ENCODE results near the gene KCNMA1.

The KCNMA1 gene

DNA sequence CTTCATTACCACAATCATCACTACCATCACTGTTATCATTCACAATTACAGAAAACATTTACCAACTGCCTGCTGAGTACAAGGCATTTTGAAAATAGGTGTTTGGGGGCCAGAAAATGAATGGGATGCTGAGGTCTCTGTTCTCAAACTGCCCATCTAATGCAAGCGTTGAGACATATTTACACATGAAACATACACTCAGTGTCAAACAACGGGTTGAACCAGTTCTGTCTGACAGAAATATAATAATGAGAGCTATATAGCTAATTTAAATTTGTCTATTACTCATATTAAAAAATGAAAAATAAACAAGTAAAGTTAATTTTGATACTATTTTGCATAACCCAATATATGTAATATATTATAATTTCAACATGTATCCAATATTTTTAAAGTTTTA lies 303.1 kb downstream of the KCNMA1 start:
- Histone ChIP-seq H3K36me3 (ENCODE audit: insufficient read depth) (no peaks in the 10 kb centered on the region), H3K27me3 (ENCODE audit: insufficient read depth, low read depth) (no peaks in the 10 kb centered on the region), H2AFZ (ENCODE audit: low read depth) (no peak overlapping the region), H3K27ac (no peak overlapping the region), H3K4me1 (ENCODE audit: low read depth, poor library complexity, severe bottlenecking) (no peaks in the 10 kb centered on the region), H3K4me2 (no peak overlapping the region), H3K4me3 (IDR thresholded peaks at IDR 0.05; ENCODE audit: insufficient read depth, low read depth, low read length) (no peak overlapping the region), H3K79me2 (ENCODE audit: insufficient read depth, low read depth) (no peaks in the 10 kb centered on the region), H3K9ac (no peak overlapping the region), H4K20me1 (ENCODE audit: insufficient read depth) (no peaks in the 10 kb centered on the region)
- TF ChIP-seq, protein P1, sequence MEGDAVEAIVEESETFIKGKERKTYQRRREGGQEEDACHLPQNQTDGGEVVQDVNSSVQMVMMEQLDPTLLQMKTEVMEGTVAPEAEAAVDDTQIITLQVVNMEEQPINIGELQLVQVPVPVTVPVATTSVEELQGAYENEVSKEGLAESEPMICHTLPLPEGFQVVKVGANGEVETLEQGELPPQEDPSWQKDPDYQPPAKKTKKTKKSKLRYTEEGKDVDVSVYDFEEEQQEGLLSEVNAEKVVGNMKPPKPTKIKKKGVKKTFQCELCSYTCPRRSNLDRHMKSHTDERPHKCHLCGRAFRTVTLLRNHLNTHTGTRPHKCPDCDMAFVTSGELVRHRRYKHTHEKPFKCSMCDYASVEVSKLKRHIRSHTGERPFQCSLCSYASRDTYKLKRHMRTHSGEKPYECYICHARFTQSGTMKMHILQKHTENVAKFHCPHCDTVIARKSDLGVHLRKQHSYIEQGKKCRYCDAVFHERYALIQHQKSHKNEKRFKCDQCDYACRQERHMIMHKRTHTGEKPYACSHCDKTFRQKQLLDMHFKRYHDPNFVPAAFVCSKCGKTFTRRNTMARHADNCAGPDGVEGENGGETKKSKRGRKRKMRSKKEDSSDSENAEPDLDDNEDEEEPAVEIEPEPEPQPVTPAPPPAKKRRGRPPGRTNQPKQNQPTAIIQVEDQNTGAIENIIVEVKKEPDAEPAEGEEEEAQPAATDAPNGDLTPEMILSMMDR (conservative IDR thresholded peaks at IDR 0.05; ENCODE audit: low read depth, low read length), result no peak

DNA sequence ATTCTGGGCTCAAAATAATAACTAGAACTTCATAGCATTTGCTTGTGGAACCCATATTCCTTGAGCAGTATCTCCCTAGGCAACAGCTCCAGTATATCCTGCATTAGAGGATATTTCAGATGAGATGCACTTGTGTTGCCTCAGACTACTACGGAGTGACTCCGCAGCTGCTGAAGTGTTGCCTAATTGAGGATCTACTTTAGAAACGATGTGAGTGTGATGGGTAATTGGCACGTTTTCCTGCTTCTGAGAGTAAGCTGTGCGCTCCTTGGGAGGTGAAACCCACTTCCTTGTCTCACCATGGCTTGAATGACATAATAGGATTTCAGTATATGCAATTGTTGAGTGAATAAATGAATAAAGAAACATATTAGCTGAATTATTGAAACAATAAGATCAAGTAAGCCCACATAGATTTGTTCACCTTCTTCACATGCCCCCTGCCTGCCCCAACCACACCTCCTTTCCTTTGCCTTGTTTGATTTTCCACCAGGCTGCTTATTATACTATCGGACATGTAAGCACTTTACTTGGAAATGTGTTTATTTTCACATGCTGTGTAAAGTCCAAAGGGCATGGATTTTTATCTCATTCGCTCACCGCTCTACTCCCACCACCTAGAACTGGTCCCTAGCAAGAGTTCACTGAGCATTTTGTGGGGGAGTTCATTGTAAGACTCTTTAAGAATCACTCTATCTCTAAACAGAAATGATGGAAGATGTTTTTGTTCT lies 303.8 kb downstream of the KCNMA1 start:
- H3K4me2 ChIP-seq, result no peak overlapping the region
- no peaks in the 10 kb centered on the region for H3K27me3 ChIP-seq (ENCODE audit: insufficient read depth, low read depth)
- no peak overlapping the region for H3K27ac ChIP-seq
- no peaks in the 10 kb centered on the region for H4K20me1 ChIP-seq (ENCODE audit: insufficient read depth)
- TF ChIP-seq, protein P1 (conservative IDR thresholded peaks at IDR 0.05; ENCODE audit: low read depth, low read length), result no peak
- no peaks in the 10 kb centered on the region for H3K36me3 ChIP-seq (ENCODE audit: insufficient read depth)
- no peak overlapping the region for H3K4me3 ChIP-seq (IDR thresholded peaks at IDR 0.05; ENCODE audit: insufficient read depth, low read depth, low read length)
- no peaks in the 10 kb centered on the region for H3K79me2 ChIP-seq (ENCODE audit: insufficient read depth, low read depth)
- no peaks in the 10 kb centered on the region for H3K4me1 ChIP-seq (ENCODE audit: low read depth, poor library complexity, severe bottlenecking)
- H3K9ac ChIP-seq, result no peak overlapping the region
- H2AFZ ChIP-seq (ENCODE audit: low read depth), result no peak overlapping the region

DNA sequence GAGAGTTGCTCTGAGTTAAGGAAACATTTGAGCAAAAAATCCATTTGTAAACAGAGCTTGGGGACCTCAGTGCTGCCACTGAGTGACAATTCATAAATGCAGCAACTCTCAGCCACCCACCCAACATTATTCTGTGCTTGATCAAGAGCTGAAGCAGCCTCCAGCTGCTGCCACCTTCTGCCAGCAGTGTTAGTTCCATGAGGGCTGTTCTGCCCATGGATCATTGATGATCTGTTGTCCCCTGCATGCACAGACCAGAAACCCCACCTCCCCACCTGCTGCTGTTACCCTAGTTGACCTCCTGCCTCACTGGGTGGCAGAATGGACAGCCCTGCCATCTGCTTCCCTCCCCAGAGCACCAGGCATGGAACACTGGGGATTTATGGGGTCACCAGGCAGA lies 305.4 kb downstream of the KCNMA1 start:
- H3K4me1 ChIP-seq (ENCODE audit: low read depth, poor library complexity, severe bottlenecking), result no peaks in the 10 kb centered on the region
- H3K27me3 ChIP-seq (ENCODE audit: insufficient read depth, low read depth), result no peaks in the 10 kb centered on the region
- H3K79me2 ChIP-seq (ENCODE audit: insufficient read depth, low read depth), result no peaks in the 10 kb centered on the region
- no peak overlapping the region for H3K9ac ChIP-seq
- H4K20me1 ChIP-seq (ENCODE audit: insufficient read depth), result no peaks in the 10 kb centered on the region
- H3K4me3 ChIP-seq (IDR thresholded peaks at IDR 0.05; ENCODE audit: insufficient read depth, low read depth, low read length), result no peak overlapping the region
- no peak overlapping the region for H2AFZ ChIP-seq (ENCODE audit: low read depth)
- no peaks in the 10 kb centered on the region for H3K36me3 ChIP-seq (ENCODE audit: insufficient read depth)
- TF ChIP-seq, protein P1 (conservative IDR thresholded peaks at IDR 0.05; ENCODE audit: low read depth, low read length), result no peak
- no peak overlapping the region for H3K27ac ChIP-seq
- no peak overlapping the region for H3K4me2 ChIP-seq

DNA sequence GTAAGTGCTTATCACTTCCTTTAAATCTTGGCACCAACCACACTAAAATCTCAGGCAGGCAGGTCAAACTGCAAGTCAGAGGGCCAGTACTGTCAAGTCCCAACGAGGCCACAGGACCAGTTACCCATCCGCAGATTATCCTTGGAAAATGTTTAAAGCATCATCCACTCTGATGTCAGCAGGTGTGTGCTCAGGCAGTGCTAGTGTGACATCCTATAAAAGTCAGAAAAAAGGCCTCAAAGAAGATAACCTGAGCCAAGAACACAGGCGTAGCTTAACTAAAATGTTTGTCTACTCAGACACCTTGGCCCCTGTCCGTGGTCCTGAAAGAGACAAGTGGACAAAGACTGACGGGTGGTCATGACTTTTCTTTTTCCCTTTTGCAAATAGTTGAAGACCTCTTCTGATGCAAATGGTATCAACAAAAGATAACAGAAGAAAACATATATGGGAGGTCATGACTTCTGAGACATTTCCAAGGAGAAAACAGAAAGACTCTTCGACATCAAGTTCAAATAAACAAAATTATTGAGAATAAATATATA lies 309.3 kb downstream of the KCNMA1 start:
- Histone ChIP-seq H3K4me2 (no peak overlapping the region), H4K20me1 (ENCODE audit: insufficient read depth) (no peaks in the 10 kb centered on the region), H3K79me2 (ENCODE audit: insufficient read depth, low read depth) (no peaks in the 10 kb centered on the region), H3K27me3 (ENCODE audit: insufficient read depth, low read depth) (no peaks in the 10 kb centered on the region), H2AFZ (ENCODE audit: low read depth) (no peak overlapping the region), H3K4me3 (IDR thresholded peaks at IDR 0.05; ENCODE audit: insufficient read depth, low read depth, low read length) (no peak overlapping the region), H3K36me3 (ENCODE audit: insufficient read depth) (no peaks in the 10 kb centered on the region), H3K27ac (no peak overlapping the region), H3K9ac (no peak overlapping the region), H3K4me1 (ENCODE audit: low read depth, poor library complexity, severe bottlenecking) (no peaks in the 10 kb centered on the region)
- TF ChIP-seq, protein P1 (conservative IDR thresholded peaks at IDR 0.05; ENCODE audit: low read depth, low read length), result no peak

Data from KMS-11 (cell line).